GM18907 (cell line): ENCODE results near the gene TRABD.
"Not testable (repeated sequence)": the region's sequence is repeated elsewhere in the genome, so short reads cannot be mapped to it uniquely, and the experiment has no call there.

Experiments
- ATAC-seq: cut with Tn5 transposase; IDR thresholded peaks from one replicate; pipeline ENCODE4 v1.9.1; 2021; ENCODE audit warnings: mild to moderate bottlenecking, moderate library complexity; ENCODE audit not compliant: unreplicated experiment

Gene TRABD

DNA sequence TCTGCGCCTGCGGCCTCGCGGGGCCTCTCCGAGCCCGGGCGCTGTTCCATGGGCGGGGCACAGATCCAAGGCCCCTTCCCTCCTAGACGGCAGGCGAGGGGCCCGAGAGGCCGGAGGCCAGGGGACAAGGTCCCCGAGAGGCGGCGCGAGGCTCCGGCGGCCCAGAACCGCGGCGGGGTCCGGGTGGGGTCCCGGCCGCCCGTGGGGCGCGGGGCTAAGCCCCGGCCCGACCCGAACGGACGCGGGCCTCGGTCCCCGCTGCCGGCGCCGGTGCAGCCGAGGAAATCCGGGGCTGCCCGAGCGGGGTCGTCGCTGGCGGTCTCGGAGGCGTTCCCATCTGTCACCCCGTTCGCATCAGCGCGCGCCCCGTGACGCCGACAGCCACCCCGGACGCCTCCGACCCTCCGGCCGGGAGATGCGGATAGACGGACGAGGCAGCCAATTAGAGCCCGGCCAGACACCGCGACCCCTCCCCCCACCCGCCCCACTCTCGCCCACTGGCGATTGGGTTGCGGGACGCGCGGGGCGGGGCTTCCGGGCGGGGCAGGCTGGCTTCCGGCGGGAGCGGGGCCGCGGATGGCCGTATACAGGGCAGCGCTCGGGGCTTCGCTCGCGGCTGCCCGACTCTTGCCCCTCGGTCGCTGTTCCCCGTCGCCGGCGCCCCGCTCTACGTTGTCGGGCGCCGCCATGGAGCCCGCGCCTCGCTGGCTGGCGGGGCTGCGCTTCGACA lies 14.9 kb downstream of the TRABD start, which contains the start of gene SELENOO:
TSS of gene SELENOO (plus strand) at position 551 of the 730 bp plus-strand sequence. CDS start at position 577, 26 bp downstream.
- peak; percentile 63 for ATAC-seq

DNA sequence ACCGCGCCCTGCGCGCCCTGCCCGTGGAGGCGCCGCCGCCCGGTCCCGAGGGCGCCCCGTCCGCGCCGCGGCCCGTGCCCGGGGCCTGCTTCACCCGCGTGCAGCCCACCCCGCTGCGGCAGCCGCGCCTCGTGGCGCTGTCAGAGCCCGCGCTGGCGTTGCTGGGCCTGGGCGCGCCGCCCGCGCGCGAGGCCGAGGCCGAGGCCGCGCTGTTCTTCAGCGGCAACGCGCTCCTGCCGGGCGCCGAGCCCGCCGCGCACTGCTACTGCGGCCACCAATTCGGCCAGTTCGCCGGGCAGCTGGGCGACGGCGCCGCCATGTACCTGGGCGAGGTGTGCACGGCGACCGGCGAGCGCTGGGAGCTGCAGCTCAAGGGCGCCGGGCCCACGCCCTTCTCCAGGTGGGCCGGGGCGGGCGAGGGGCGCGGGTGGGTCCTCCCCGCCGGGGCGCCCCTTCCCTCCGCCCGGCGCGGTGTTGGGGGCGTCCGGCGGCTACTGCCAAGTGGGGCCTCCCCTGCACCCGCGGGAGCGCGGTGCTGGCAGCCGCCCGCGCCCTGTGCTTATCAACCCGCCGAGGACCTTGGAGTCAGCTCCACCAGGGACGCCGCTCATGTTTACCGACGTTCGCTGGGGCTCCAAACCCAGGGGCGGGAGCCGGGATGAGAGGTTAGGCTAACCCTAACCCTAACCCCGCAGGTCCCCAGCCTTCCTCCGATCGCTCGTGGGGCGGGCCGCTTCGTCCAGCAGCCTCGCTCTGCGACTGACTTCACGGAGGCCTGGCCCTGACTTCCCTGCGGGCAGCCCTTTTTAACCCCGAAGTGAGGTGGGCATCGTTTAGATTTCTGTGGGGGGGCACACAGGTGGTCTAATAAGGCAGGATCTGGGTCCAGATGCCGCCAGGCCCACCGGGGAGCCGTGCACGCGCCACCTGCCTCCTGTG lies 15.7 kb downstream of the TRABD start:
- ATAC-seq: peak; percentile 24

GRCh38 chr22:50202130-50202666 lies 16.5 kb downstream of the TRABD start:
- ATAC-seq: no peak

- no peak for ATAC-seq
These were observed 17.6 kb downstream of the TRABD start for GRCh38 chr22:50203288-50203687.

DNA sequence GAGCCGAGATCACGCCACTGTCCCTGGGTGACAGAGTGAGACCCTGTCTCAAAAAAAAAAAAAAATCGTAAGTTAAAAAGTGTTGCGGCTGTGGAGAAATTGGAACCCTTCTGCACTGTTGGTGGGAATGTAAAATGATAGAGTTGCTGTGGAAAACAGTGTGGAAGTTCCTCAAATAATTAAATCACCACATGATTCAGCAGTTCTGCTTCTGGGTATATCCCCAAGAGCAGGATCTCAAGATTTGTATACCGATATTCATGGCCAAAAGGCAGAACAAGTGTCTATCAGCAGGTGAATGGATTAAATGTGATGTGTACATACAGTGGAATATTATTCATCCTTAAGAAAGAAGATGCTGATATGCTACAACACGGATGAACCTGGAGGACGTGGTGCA lies 18.9 kb downstream of the TRABD start:
- ATAC-seq: no peak

DNA sequence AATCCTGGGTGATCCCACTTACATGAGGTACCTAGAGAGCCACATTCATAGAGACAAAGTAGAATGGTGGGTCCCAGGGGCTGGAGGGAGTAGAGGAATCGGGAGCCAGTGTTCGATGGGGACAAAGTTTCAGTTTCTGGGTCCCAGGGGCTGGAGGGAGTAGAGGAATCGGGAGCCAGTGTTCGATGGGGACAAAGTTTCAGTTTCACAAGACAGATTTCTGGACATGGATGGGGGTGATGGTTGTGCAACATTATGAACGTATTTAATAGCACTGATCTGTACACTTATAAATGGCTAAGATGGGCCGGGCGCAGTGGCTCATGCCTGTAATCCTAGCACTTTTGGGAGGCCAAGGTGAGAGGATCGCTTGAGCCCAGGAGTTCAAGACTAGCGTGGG lies 19.3 kb downstream of the TRABD start:
- ATAC-seq: not testable (repeated sequence)

DNA sequence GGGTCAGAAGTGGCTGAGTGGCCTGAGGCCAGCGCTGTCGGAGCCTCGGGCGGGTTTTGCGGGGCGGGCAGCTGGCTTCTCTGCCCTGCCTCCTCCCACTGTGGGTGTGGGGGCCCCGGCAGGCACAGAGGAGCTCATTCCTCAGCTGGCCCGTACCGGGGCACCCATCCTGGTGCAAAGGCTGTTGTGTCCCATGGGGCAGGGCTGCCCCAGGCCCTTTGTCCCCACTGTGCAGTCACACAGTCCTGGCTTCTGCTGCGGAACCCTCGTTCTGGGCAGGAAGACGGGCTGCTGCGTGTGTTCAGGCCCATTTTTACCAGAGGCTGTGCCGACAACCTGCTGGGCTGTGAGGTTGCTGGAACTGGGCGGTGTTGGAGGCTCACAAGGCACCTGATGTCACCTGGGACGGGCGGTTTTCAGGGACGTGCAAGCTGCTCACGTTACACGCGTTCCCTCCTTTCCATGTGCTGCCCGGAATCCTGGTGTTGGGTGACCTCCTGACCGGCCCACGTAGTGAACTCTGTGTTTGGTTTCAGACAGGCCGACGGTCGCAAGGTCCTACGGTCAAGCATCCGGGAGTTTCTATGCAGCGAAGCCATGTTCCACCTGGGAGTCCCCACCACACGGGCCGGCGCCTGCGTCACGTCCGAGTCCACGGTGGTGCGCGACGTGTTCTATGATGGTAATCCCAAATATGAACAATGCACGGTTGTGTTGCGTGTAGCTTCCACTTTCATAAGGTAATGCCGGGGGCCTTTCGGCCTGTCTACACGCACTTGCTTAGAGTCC lies 20.3 kb downstream of the TRABD start:
- no peak for ATAC-seq

DNA sequence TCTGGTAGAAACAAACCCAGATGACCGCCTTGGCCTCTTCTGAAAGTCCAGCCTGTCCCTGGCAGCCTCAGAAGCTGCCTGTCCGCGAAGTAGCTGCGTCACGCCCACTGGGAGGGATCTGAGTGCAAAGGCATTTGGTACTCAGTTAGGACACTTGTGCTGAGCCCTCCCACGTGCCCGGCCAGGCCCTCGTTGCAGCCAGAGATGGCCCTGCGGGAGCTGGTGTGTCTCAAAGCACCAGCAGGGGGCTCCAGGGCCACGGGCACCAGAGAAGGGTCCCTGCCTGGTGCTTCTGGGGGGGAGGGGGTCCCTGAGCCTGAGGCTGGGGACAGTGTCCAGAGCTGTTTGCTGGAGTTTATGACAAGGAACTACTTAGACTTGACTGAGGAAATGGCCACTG lies 20.9 kb downstream of the TRABD start:
- no peak for ATAC-seq

GRCh38 chr22:50207383-50208140 lies 21.8 kb downstream of the TRABD start:
- no peak for ATAC-seq

- ATAC-seq: no peak
These were observed 22.8 kb downstream of the TRABD start for GRCh38 chr22:50208430-50208938.

GRCh38 chr22:50208939-50209892 lies 23.5 kb downstream of the TRABD start:
- no peak for ATAC-seq

GRCh38 chr22:50209893-50210292 lies 24.2 kb downstream of the TRABD start:
- ATAC-seq: no peak

- no peak for ATAC-seq
These were observed 24.8 kb downstream of the TRABD start for GRCh38 chr22:50210378-50211139.

DNA sequence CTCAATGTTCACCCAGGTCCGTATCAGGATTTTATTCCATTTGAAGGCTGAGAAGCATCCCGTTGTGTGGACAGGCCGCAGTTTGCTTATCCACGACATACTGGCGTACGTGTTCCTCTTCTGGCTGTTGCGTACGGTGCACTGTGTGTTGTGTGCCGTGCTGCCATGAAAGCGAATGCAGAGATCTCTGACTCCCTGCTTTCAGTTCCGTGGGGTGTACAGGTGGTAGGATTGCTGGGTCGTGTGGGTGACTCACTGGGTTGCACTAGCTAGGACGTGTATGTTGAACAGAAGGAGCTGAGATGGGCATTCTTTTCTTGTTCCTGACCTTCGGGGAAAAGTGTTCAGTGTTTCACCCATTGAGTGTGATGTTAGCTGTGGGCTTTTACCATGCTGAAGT lies 25.4 kb downstream of the TRABD start:
- no peak for ATAC-seq

DNA sequence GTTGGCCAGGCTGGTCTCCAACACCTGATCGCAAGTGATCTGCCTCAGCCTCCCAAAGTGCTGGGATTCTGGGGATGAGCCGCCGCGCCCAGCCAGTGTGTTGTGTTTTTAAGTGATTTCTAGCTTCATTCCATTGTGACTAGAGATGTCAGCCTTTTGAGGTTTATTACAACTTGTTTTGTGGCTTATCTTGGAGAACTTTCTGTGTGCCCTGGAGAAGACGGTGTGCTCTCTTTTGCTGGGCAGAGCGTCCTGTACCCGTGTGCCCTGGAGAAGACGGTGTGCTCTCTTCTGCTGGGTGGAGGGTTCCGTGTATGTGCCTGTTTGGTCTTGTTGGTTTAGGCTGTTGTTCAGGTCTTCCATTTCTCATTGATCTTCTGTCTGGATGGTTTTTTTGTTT lies 27.6 kb downstream of the TRABD start:
- no peak for ATAC-seq

- ATAC-seq: no peak
These were observed 29.8 kb downstream of the TRABD start for GRCh38 chr22:50215297-50216054.

DNA sequence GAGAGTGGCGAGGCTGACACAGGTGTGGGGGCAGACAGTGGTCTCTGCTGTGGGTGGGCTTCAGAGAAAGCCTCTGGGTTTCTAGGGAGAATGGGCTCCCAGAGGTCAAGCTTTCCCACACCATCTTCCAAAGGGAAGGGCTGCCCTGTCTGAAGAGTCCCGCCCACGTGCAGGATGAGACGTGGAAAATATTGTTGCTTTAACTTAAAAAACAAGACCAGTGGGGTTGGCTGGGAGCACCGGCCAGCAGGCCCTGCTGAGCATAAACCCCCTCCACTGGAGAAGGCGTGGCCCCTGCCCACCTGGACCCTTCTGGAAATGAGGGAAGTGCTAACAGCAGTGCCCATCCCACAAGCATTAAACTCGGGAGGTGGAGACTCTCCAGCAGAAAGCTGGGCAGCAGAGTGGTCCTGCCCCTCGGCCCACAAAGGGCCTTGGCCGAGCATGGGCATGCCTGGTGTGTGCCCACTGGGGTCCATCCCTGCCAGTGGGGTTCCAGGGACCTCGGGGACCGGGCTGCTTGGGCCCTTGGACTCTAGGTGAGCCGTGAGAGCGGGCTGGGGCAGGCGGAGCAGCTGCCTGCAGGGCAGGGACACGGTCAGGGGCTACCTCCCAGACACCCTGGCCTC lies 30.5 kb downstream of the TRABD start:
- ATAC-seq: no peak
